Karpas-422 (cell line): Measurements from ENCODE around the gene DAGLB. TPM values are rescaled to one million over a fixed set of nuclear protein-coding genes. Genes with fewer than 3 reads are reported as not detected.
"Not testable (repeated sequence)": the region's sequence is repeated elsewhere in the genome, so short reads cannot be mapped to it uniquely, and the experiment has no call there.

Experiments used
- DNase-seq: peaks from one replicate; pipeline ENCODE4 v3.0.0-alpha.2; 2015
- H2AFZ ChIP-seq: fragments of 200-600 bp; sonication (generic); 2 replicates; pipeline ENCODE4 v1.6.1; 2014; ENCODE audit warnings: antibody characterized with exemption, low read length, mixed read lengths
- H3K27ac ChIP-seq: fragments of 200-600 bp; sonication (generic); 2 replicates; pipeline ENCODE4 v1.5.1; 2014; ENCODE audit warnings: mild to moderate bottlenecking, low read length, moderate library complexity
- H3K27me3 ChIP-seq: fragments of 200-600 bp; sonication (generic); 2 replicates; pipeline ENCODE4 v1.6.1; 2014; ENCODE audit warnings: low read length, mixed read lengths
- H3K36me3 ChIP-seq: fragments of 200-600 bp; sonication (generic); 2 replicates; pipeline ENCODE4 v1.6.1; 2014; ENCODE audit warnings: low read length, mixed read lengths; ENCODE audit not compliant: insufficient read depth
- H3K4me1 ChIP-seq: fragments of 200-600 bp; sonication (generic); 2 replicates; pipeline ENCODE4 v1.6.1; 2014; ENCODE audit warnings: mild to moderate bottlenecking, low read length, mixed read lengths
- H3K4me2 ChIP-seq: fragments of 200-600 bp; sonication (generic); 2 replicates; pipeline ENCODE4 v1.6.1; 2014; ENCODE audit warnings: low read length, low read depth, mild to moderate bottlenecking; ENCODE audit not compliant: poor library complexity, severe bottlenecking
- H3K4me3 ChIP-seq: fragments of 200-600 bp; sonication (generic); 2 replicates; pipeline ENCODE4 v1.5.1; 2014; ENCODE audit warnings: mild to moderate bottlenecking, antibody characterized with exemption, low read length, mixed read lengths
- H3K79me2 ChIP-seq: fragments of 200-600 bp; sonication (generic); 2 replicates; pipeline ENCODE4 v1.6.1; 2014; ENCODE audit warnings: mild to moderate bottlenecking, low read length, mixed read lengths
- H3K9ac ChIP-seq: fragments of 200-600 bp; sonication (generic); 2 replicates; pipeline ENCODE4 v1.6.0; 2014; ENCODE audit warnings: low read length
- H3K9me2 ChIP-seq: fragments of 200-600 bp; sonication (generic), shearing (Covaris generic); replicated peaks from 2 replicates; pipeline ENCODE4 v1.6.0; 2014; ENCODE audit warnings: mild to moderate bottlenecking, low read length, moderate library complexity; ENCODE audit not compliant: insufficient read depth
- H3K9me3 ChIP-seq: fragments of 300-700, 200-600 bp; sonication (generic); 2 replicates; pipeline ENCODE4 v1.6.1; 2014; ENCODE audit warnings: low read length, mixed read lengths
- H4K20me1 ChIP-seq: fragments of 200-600 bp; sonication (generic); 2 replicates; pipeline ENCODE4 v1.6.1; 2014; ENCODE audit warnings: mild to moderate bottlenecking, antibody characterized with exemption, low read length, low read depth; ENCODE audit not compliant: insufficient read depth
- total RNA-seq: library from RNA; depleted of rRNA; stranded (reverse); fragments of >200 nt; shearing (Covaris generic); gene quantifications from 2 replicates; pipeline ENCODE4 v1.2.3, GENCODE V29; 2014; ENCODE audit warnings: low replicate concordance

The DAGLB gene
- total RNA-seq, 1 experiment from 2014 or later: 10.0 TPM

DNA sequence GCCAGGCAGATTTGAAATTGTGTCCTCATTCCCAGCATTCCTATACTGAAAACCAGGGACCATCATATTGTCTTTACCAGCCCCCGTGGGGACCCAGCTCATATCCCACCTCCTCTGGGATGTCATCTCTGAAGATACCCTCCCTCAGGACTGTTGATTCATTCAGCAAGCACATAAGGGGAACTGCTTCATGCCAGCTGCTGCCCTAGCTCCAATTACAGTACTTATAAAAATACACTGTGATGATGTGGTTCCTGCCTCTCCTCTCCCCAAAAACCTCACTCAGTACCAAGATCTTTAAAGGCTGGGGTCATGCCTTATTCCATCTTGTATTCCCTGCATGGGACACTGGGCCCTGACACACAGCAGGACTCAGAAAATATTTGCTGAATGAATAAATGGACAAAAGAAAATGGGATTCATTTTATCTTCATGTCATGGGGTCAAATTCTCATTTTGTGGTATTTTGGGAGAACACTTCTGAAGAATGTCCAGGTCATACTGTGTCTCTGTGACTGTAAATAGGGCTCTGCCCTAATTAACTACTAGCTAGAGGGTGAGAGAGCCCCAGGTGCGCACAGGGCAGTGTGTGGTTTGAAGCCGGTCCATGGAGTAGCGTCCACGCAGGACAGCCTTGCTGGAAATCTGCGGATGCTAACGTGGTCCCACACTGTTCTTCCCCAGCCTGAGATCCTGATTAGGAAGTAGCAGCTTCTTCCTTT, 29.0 kb upstream of the DAGLB start:
- H3K4me1 ChIP-seq: peaks cover 75% of the 10 kb centered on the region
- peak; percentile 69 for DNase-seq
- peak overlapping the region; percentile 57 for H3K9ac ChIP-seq

DNA sequence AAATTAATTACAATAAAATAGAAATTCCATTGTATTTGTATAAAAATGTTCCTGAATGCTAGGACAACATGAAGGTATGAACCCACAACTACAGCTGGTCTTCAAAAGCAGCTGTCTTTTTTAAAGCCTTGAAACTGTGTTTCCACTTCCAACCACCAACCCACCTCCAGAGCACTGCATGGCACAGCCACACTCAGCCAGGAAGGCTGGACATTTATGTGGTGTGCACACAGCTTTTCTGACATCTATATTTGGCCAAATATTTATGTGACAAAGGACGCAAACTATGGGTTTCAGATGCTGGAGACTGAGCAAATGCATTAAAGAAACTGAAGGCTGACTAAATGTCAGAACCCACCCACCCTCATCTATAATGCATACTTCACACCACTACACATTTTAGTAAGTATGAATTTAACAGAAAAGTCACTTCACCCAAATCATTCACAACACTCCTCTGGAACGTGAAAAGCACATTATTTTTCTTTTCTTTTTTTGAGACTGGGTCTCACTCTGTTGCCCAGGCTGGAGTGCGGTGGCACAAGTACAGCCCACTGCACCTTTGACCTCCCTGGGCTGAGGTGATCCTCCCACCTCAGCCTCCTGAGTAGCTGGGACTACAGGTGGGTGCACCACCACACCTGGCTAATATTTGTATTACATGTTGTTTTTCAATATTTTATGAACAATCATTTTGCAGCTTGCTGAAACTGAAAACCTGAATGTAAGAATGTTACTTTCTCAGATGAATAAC, 27.9 kb upstream of the DAGLB start:
- peak overlapping the region; percentile 57; the same call in 1 of the 2 replicates for H3K9ac ChIP-seq
- H4K20me1 ChIP-seq: peaks cover 51% of the 10 kb centered on the region
- peak overlapping the region; percentile 93 for H3K4me2 ChIP-seq
- H3K9me3 ChIP-seq: no peaks in the 10 kb centered on the region
- no peak for DNase-seq
- H3K36me3 ChIP-seq: peaks cover 43% of the 10 kb centered on the region; the same call in 1 of the 2 replicates
- H3K79me2 ChIP-seq: peaks cover 72% of the 10 kb centered on the region
- no peak overlapping the region for H2AFZ ChIP-seq
- no peaks in the 10 kb centered on the region for H3K9me2 ChIP-seq
- no peak overlapping the region for H3K4me3 ChIP-seq
- H3K4me1 ChIP-seq: peaks cover 63% of the 10 kb centered on the region
- no peaks in the 10 kb centered on the region for H3K27me3 ChIP-seq
- H3K27ac ChIP-seq: peak overlapping the region; percentile 99

More for the DNA sequence above, 29.0 kb upstream of the DAGLB start:
- peak overlapping the region; percentile 57 for H3K4me3 ChIP-seq
- H3K4me2 ChIP-seq: peak overlapping the region; percentile 93
- H3K9me2 ChIP-seq: no peaks in the 10 kb centered on the region
- no peaks in the 10 kb centered on the region for H3K9me3 ChIP-seq
- no peak overlapping the region for H2AFZ ChIP-seq
- peaks cover 43% of the 10 kb centered on the region; the same call in 1 of the 2 replicates for H3K36me3 ChIP-seq
- H3K27me3 ChIP-seq: no peaks in the 10 kb centered on the region
- H3K79me2 ChIP-seq: peaks cover 84% of the 10 kb centered on the region
- peak overlapping the region; percentile 99 for H3K27ac ChIP-seq
- H4K20me1 ChIP-seq: peaks cover 54% of the 10 kb centered on the region

GRCh38 chr7:6465862-6466261, 18.1 kb upstream of the DAGLB start:
- Histone ChIP-seq H3K9me3 (no peaks in the 10 kb centered on the region), H3K4me1 (no peaks in the 10 kb centered on the region; the same call in none of the 2 replicates), H3K4me2 (no peak overlapping the region), H4K20me1 (peaks cover 4% of the 10 kb centered on the region; the same call in 1 of the 2 replicates), H3K4me3 (no peak overlapping the region), H3K36me3 (peaks cover 62% of the 10 kb centered on the region), H3K27ac (no peak overlapping the region), H3K9ac (no peak overlapping the region), H2AFZ (no peak overlapping the region), H3K27me3 (no peaks in the 10 kb centered on the region), H3K79me2 (peaks cover 3% of the 10 kb centered on the region; the same call in 1 of the 2 replicates), H3K9me2 (no peaks in the 10 kb centered on the region)
- no peak for DNase-seq

DNA sequence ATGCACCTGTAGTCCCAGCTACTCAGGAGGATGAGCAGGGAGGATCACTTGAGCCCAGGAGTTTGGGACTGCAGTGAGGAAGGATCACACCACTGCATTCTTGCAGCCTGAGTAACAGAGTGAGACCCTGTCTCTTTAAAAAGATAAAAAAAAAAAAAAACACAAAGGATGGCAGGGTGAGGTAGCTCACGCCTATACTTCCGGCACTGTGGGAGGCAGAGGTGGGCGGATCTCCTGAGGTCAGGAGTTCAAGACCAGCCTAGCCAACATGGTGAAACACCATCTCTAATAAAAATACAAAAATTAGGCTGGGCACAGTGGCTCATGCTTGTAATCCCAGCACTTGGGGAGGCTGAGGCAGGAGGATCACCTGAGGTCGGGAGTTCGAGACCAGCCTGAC, 15.9 kb upstream of the DAGLB start:
- H4K20me1 ChIP-seq, H3K4me3 ChIP-seq, DNase-seq, H3K4me1 ChIP-seq, H3K9me3 ChIP-seq, H2AFZ ChIP-seq, H3K9me2 ChIP-seq, H3K27me3 ChIP-seq, H3K27ac ChIP-seq, H3K79me2 ChIP-seq, H3K4me2 ChIP-seq, H3K9ac ChIP-seq: not testable (repeated sequence)
- H3K36me3 ChIP-seq: peaks cover 53% of the 10 kb centered on the region

DNA sequence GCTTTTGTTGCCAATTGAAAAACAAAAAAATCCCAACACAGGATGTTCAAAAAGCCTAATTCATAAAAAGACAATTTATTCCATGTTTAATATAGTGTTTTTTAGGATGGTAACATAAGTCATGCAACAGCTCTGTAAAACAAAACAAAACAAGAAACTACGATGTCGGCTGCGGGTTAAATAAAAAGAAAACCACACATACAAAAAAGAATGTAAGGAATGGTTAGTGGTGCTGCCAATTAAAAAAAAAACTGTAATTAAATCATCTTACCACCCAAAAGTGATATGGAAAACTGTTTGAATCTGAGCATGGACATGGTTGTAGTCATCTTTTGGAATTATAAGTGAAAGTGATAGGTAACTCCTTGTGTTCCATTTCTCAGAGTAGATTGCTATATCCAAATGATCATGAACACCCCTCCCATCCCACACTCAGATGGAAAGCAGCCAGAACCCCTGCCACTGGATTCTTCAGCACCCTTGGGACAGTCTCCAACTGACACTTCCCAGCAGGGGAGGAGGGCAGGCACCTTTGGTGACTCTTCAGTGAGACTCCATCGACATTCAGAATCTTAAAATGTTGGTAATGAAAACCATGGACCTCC, 14.3 kb upstream of the DAGLB start:
- Histone ChIP-seq H3K79me2 (peaks cover 3% of the 10 kb centered on the region; the same call in 1 of the 2 replicates), H3K9ac (no peak overlapping the region), H2AFZ (no peak overlapping the region), H3K27ac (no peak overlapping the region), H4K20me1 (peaks cover 4% of the 10 kb centered on the region; the same call in 1 of the 2 replicates), H3K4me1 (no peaks in the 10 kb centered on the region; the same call in none of the 2 replicates), H3K4me2 (no peak overlapping the region), H3K9me3 (no peaks in the 10 kb centered on the region), H3K4me3 (no peak overlapping the region), H3K9me2 (no peaks in the 10 kb centered on the region), H3K27me3 (no peaks in the 10 kb centered on the region), H3K36me3 (peaks cover 44% of the 10 kb centered on the region)
- DNase-seq: no peak

- Histone ChIP-seq H3K9ac (no peak overlapping the region), H3K4me2 (no peak overlapping the region), H3K79me2 (no peaks in the 10 kb centered on the region), H2AFZ (no peak overlapping the region), H3K36me3 (peaks cover 34% of the 10 kb centered on the region), H4K20me1 (peaks cover 3% of the 10 kb centered on the region; the same call in 1 of the 2 replicates), H3K27ac (no peak overlapping the region), H3K27me3 (no peaks in the 10 kb centered on the region), H3K4me1 (no peaks in the 10 kb centered on the region), H3K9me3 (no peaks in the 10 kb centered on the region), H3K4me3 (no peak overlapping the region), H3K9me2 (no peaks in the 10 kb centered on the region)
- no peak for DNase-seq
Measured at GRCh38 chr7:6460990-6461584, 13.3 kb upstream of the DAGLB start.

DNA sequence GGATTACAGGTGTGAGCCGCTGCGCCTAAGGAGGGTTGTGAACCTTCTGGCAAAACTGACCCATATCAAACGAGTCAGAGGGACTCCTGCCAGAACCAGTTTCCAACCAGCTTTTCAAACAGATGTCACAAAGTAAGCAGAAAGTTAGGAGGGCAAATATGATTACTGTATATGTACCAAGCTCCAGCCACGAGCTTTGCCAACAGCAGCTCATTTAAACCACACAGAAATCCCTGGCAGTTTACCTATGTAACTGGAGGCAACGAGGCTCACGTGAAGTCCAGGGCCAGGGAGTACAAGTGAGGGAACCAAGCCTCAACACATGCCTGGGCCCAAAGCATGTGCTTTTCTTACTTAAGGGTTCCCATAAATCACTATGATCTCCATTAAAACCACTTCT, 12.5 kb upstream of the DAGLB start:
- no peaks in the 10 kb centered on the region for H3K79me2 ChIP-seq
- H3K4me2 ChIP-seq: no peak overlapping the region
- H3K9me2 ChIP-seq: no peaks in the 10 kb centered on the region
- H3K36me3 ChIP-seq: peaks cover 26% of the 10 kb centered on the region
- H3K9ac ChIP-seq: no peak overlapping the region
- H3K9me3 ChIP-seq: no peaks in the 10 kb centered on the region
- H3K4me3 ChIP-seq: no peak overlapping the region
- no peak overlapping the region for H3K27ac ChIP-seq
- H3K4me1 ChIP-seq: no peaks in the 10 kb centered on the region
- H4K20me1 ChIP-seq: no peaks in the 10 kb centered on the region
- no peaks in the 10 kb centered on the region for H3K27me3 ChIP-seq
- no peak overlapping the region for H2AFZ ChIP-seq
- no peak for DNase-seq

- not testable (repeated sequence) for H3K27me3 ChIP-seq, H3K4me2 ChIP-seq, DNase-seq, H3K9me2 ChIP-seq, H4K20me1 ChIP-seq, H3K9ac ChIP-seq, H3K4me3 ChIP-seq, H2AFZ ChIP-seq, H3K27ac ChIP-seq, H3K9me3 ChIP-seq, H3K79me2 ChIP-seq, H3K4me1 ChIP-seq
- H3K36me3 ChIP-seq: peaks cover 26% of the 10 kb centered on the region
Measured at GRCh38 chr7:6458676-6459075, 10.9 kb upstream of the DAGLB start.
